Measurements from ENCODE around the gene KCNH8. TPM values are rescaled to one million over a fixed set of nuclear protein-coding genes. Genes with fewer than 3 reads are reported as not detected.

The KCNH8 gene
- total RNA-seq, 1 experiment from 2014 or later = 3.7 TPM

GRCh38 chr3:19522305-19522704 is 374.0 kb downstream of the KCNH8 start:
- no peak overlapping the region for H3K56ac ChIP-seq (ENCODE audit: insufficient read length, low read depth, low read length)
- Mint-ChIP-seq H3K27ac (no peak overlapping the region), H3K4me3 (no peak overlapping the region), H3K4me1 (no peaks in the 10 kb centered on the region), H3K36me3 (ENCODE audit: insufficient read depth in 1 of 3, low read depth in 3 of 3) (0 out of 7 replicates have a peak, but pooled peaks cover 0 to 4% (median 0%) of the 10 kb centered on the region in 3 experiments), H3K9me3 (no peaks in the 10 kb centered on the region), H3K27me3 (ENCODE audit: low read depth) (no peaks in the 10 kb centered on the region)
- no peak for TF ChIP-seq CTCF (conservative IDR thresholded peaks at IDR 0.05)
- H3K4ac ChIP-seq (ENCODE audit: low read depth, low read length) = no peak overlapping the region
- no peak overlapping the region for H2BK120ac ChIP-seq (ENCODE audit: low read depth, low read length, poor library complexity, severe bottlenecking)
- no peaks in the 10 kb centered on the region for H3K27me3 ChIP-seq (ENCODE audit: insufficient read depth, low read length)
- no peak overlapping the region for H3K14ac ChIP-seq (ENCODE audit: insufficient read depth, low read length)
- no peak for DNase-seq
- no peak overlapping the region for H4K5ac ChIP-seq (ENCODE audit: insufficient read length, low read depth, low read length)
- no peak overlapping the region for H2AFZ ChIP-seq (ENCODE audit: low read length)
- H4K8ac ChIP-seq (replicated peaks; ENCODE audit: insufficient read length, low read depth, low read length) = no peak overlapping the region
- no peaks in the 10 kb centered on the region for H4K20me1 ChIP-seq (ENCODE audit: control insufficient read depth, insufficient read depth, insufficient read length)
- H3K79me2 ChIP-seq (ENCODE audit: insufficient read depth, low read length) = no peaks in the 10 kb centered on the region
- no peak overlapping the region for H2BK5ac ChIP-seq (ENCODE audit: insufficient read length, low read length)
- no peak overlapping the region for H2BK15ac ChIP-seq (ENCODE audit: low read depth, low read length)
- H2AK5ac ChIP-seq (ENCODE audit: insufficient read length, low read length) = no peak overlapping the region
- no peak overlapping the region for H3T11ph ChIP-seq (ENCODE audit: low read length)
- no peaks in the 10 kb centered on the region for H3K79me1 ChIP-seq (ENCODE audit: insufficient read depth, low read depth, low read length, poor library complexity, severe bottlenecking)
- H3K23me2 ChIP-seq (ENCODE audit: insufficient read length, low read depth, low read length, poor library complexity, severe bottlenecking) = no peaks in the 10 kb centered on the region
- no peaks in the 10 kb centered on the region for H3K9me3 ChIP-seq (ENCODE audit: control insufficient read depth, low read depth, low read length)
- no peaks in the 10 kb centered on the region for H3K4me1 ChIP-seq (ENCODE audit: insufficient read depth, low read length)
- H2BK12ac ChIP-seq (ENCODE audit: insufficient read length, low read depth, low read length) = no peak overlapping the region
- H4K91ac ChIP-seq (ENCODE audit: insufficient read length, low read depth, low read length) = no peak overlapping the region
- H3K27ac ChIP-seq (ENCODE audit: insufficient read length, low read depth, low read length) = no peak overlapping the region
- H2BK20ac ChIP-seq (ENCODE audit: low read depth, low read length, poor library complexity, severe bottlenecking) = no peak overlapping the region
- no peak overlapping the region for H3K18ac ChIP-seq (ENCODE audit: insufficient read length, low read depth, low read length)
- WGBS (ENCODE audit: extremely low coverage, insufficient read length, low lambda C conversion rate) = no CpG with 5 or more reads among the region's 1 CpG
- H3K4me2 ChIP-seq (ENCODE audit: insufficient read depth, insufficient read length, low read length) = no peak overlapping the region
- no peak overlapping the region for H3K9ac ChIP-seq (ENCODE audit: extremely low read depth, insufficient read length, low read length)
- H3K23ac ChIP-seq (ENCODE audit: insufficient read length, low read depth, low read length) = no peak overlapping the region
